Muscle layer of duodenum (tissue), 2 donors: ENCODE measurements around the gene MRAP2.
"Not testable (repeated sequence)": the region's sequence is repeated elsewhere in the genome, so short reads cannot be mapped to it uniquely, and the experiment has no call there.

Experiments used
- H3K27ac ChIP-seq: one replicate; pipeline ENCODE4 v1.7.0; 2013; ENCODE audit warnings: mild to moderate bottlenecking, low read length
- H3K27me3 ChIP-seq: one replicate; pipeline ENCODE4 v1.7.0; 2013; ENCODE audit warnings: low read depth, mild to moderate bottlenecking, control low read depth, low read length
- H3K36me3 ChIP-seq, 2 donors: one replicate each; pipeline ENCODE4 v1.7.0; 2013; ENCODE audit warnings: low read length in 2 of 2, control low read depth in 1 of 2, mild to moderate bottlenecking in 1 of 2; ENCODE audit not compliant: insufficient read depth in 2 of 2, control insufficient read depth in 1 of 2
- H3K4me1 ChIP-seq, 2 donors: one replicate each; pipeline ENCODE4 v1.7.0; 2013; ENCODE audit warnings: low read length in 2 of 2, mild to moderate bottlenecking in 2 of 2, control low read depth in 1 of 2, moderate library complexity in 1 of 2; ENCODE audit not compliant: insufficient read depth in 2 of 2, control insufficient read depth in 1 of 2
- H3K4me3 ChIP-seq, 2 donors: one replicate each; pipeline ENCODE4 v1.7.0; 2013; ENCODE audit warnings: low read length in 2 of 2, low read depth in 1 of 2, mild to moderate bottlenecking in 1 of 2
- H3K9me3 ChIP-seq, 2 donors: one replicate each; pipeline ENCODE4 v1.7.0; 2013; ENCODE audit warnings: low read length in 2 of 2, control low read depth in 1 of 2, mild to moderate bottlenecking in 1 of 2; ENCODE audit not compliant: control insufficient read depth in 1 of 2
- donor health status: healthy.

MRAP2 gene

DNA sequence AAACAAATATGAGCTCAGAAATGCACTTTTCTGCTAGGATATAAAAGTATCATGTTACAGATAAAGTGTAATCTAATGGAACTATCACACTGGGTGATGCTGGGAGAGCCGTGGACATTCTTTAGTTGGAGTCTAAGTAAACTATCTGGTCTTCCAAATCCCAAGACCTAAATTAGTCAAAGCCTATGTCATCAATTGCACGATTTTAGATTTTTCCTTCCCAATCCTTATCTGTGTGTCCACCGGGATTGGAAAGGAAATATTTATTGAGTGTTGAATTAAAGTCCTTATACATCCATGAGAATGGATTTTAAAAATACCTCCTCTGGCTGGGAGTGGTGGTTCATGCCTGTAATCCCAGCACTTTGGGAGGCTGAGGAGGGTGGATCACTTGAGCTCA, 19.6 kb upstream of the MRAP2 start:
- no peaks in the 10 kb centered on the region for H3K4me1 ChIP-seq
- H3K27me3 ChIP-seq, result no peaks in the 10 kb centered on the region
- H3K4me3 ChIP-seq, result no peak overlapping the region
- no peaks in the 10 kb centered on the region for H3K36me3 ChIP-seq
- H3K27ac ChIP-seq, result no peak overlapping the region
- no peaks in the 10 kb centered on the region for H3K9me3 ChIP-seq

DNA sequence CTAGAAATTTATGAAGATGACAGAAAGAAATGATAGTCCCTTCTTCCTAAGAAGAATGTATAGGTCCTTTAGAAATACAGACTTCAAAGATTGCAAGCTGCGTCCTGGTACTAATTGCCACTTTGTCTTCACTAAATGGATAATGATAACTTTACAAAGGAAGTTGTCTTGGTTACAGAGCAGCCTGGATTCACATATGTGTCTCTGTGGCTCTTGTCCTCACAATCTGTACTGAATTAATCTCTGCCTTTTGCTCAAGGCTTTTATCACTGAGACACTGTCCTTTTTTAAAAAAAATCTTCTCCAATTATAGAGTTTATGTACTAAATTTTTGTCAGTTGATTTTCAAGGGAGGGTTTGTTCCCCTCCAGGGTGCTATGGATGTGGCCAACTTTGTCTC, 17.5 kb upstream of the MRAP2 start:
- Histone ChIP-seq H3K27me3 (no peaks in the 10 kb centered on the region), H3K4me1 (no peaks in the 10 kb centered on the region), H3K9me3 (no peaks in the 10 kb centered on the region), H3K36me3 (no peaks in the 10 kb centered on the region), H3K4me3 (no peak overlapping the region), H3K27ac (no peak overlapping the region)

DNA sequence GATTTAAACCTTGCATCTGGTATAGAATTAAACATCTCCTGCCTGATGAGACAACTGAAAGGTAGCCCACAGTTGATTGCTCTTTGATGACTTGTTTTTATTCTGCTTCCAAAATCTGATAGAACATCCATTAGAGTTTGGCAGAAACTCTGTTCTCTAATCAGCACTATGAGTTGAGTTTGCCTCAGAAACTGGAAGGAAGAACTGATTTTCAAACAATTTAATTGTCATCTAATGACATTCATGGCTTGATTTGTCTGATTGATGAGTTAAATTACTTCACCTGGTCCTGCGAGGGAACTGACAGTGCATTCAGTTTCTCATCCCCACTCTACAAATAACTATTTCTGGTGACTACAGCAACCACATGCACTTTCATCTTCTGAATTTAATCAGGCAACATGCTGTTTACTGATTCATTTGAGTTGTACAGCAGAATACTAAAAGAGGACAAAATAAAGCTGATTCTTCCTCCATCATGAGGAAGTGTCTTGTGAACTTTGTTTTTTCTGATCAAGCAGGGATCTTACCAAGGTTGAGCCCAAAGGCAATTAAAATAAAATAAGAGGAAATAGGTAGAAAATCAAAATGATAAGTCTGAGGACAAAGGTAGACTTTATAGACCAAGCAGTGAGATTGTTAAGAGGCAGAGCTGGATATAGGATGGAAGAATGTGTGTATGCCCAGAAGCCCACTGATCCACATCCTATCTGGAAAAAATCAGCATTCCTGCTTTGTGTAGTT, 15.7 kb upstream of the MRAP2 start:
- H3K27me3 ChIP-seq, result no peaks in the 10 kb centered on the region
- no peak overlapping the region for H3K4me3 ChIP-seq
- H3K27ac ChIP-seq, result no peak overlapping the region
- no peaks in the 10 kb centered on the region for H3K4me1 ChIP-seq
- H3K9me3 ChIP-seq, result no peaks in the 10 kb centered on the region
- no peaks in the 10 kb centered on the region for H3K36me3 ChIP-seq

DNA sequence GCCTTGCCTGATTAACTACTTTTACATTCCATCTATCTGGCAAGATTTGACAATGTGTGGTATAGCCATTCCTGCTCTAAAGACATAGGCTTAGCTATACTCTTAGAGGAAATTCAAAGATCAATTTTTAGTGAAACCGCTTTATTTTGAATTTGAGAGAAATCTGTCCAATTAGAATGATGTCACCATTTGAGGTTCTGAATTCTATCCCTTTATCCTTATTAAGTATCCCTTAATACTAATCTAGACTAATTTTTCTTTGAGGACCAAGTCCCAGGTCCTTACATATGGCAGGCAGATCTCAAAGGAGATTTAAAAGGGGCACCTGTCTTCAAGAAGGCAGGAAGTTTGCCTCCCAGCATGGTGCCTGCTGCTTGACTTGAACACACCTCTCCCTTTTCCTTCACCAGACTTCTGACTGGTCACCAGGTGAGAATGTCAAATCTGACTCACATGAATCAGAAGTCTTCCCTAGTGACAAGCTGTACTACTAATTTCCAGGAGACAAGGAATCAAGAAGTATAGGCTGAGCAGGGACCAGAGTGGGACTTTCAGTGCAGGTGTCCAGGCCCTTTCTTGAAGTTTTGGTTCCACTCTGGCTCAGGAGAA, 15.0 kb upstream of the MRAP2 start:
- Histone ChIP-seq H3K36me3 (no peaks in the 10 kb centered on the region), H3K4me3 (no peak overlapping the region), H3K9me3 (no peaks in the 10 kb centered on the region), H3K27ac (no peak overlapping the region), H3K27me3 (no peaks in the 10 kb centered on the region), H3K4me1 (no peaks in the 10 kb centered on the region)

DNA sequence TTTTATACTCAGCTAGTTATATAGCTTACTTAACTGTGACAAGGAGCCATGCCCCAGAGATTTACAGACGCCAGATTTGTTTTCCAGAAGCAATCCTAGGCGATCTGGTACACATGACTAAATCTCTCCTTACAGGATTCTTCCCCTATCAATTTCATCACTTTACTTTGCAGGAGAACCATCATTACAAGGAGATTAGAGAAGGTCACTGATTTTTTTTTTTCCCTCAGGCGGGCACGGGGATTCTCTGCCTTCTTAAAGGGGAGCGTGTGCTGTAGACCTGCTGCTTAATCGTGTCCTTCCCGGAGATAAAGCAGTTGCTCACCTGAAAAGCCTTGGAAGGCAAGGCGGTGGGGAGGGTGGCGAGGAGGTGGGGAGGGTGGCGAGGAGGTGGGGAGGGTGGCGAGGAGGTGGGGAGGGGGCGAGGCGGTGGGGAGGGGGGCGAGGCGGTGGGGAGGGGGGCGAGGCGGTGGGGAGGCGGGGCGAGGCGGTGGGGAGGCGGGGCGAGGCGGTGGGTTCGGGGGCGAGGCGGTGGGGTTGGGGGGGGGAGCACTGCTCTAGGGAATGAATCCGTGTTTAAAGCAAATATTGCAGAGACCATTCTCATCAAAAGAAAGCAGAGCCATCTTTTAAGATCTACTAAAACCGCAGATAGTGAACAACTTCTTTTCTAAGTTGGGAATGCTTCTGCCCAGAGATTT, 14.3 kb upstream of the MRAP2 start:
- no peaks in the 10 kb centered on the region for H3K4me1 ChIP-seq
- no peaks in the 10 kb centered on the region for H3K36me3 ChIP-seq
- no peak overlapping the region for H3K4me3 ChIP-seq
- no peak overlapping the region for H3K27ac ChIP-seq
- no peaks in the 10 kb centered on the region for H3K27me3 ChIP-seq
- H3K9me3 ChIP-seq, result no peaks in the 10 kb centered on the region

DNA sequence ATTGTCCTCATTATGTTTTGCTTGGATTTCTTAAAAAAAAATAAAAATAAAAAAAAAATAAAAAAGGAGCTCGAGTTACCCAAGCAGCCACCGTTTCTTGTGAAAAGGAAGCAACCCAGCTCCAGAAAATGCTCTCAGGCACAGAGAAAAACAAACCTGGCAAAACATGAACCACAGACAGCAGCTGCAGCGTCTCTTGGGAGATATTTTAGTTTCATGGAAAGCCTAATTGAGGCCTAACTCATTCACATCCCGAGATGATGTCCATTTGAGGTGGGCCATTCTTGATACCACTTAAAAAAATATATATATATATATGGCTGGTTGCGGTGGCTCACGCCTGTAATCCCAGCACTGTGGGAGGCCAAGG, 13.7 kb upstream of the MRAP2 start:
- H3K4me3 ChIP-seq, result no peak overlapping the region
- H3K27ac ChIP-seq, result no peak overlapping the region
- no peaks in the 10 kb centered on the region for H3K4me1 ChIP-seq
- H3K27me3 ChIP-seq, result no peaks in the 10 kb centered on the region
- no peaks in the 10 kb centered on the region for H3K9me3 ChIP-seq
- H3K36me3 ChIP-seq, result no peaks in the 10 kb centered on the region

DNA sequence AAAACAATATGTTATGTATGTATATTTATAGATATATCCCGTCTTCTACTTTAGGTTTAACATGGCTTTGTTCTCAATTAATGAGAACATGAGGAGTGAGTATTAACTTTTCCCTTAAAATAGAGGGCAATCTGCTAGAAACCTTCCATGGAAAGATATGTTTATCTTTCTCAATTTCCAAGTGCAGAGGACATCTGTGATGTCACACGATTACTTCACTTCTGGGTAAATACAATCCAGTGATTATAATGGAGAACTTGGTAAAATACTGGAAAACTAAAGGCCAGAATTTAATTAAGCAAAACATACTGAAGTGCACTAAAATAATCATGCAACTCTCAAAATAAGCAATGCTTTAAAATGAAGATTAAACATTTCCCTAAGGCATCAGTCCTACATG, 11.9 kb upstream of the MRAP2 start:
- Histone ChIP-seq H3K36me3 (no peaks in the 10 kb centered on the region), H3K27me3 (no peaks in the 10 kb centered on the region)

DNA sequence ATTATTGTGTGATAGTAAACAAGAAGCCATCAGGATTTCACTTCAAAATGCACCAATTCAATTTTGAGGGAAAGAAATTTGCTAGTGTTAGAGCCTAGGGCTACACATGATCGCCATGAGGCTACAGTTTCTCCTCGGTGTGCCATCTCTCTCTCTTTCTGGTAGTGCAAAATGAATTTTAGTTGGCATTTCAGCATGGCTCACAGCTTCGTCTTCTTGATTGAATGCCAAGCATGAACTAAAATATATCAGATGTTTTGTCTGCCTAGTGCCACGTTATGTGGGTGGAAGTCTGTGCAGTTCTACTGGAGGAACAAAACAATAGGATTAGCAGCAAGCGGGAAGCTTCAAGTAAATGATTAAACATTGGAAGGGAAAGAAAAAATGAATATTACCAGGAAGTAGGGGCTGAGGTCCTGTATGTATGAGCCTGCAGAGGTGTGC, 6.8 kb upstream of the MRAP2 start:
- H3K4me3 ChIP-seq, result no peak overlapping the region
- no peak overlapping the region for H3K27ac ChIP-seq
- no peaks in the 10 kb centered on the region for H3K9me3 ChIP-seq
- H3K4me1 ChIP-seq, result peaks cover 0 to 6% of the 10 kb centered on the region in 2 donors
- no peaks in the 10 kb centered on the region for H3K27me3 ChIP-seq
- no peaks in the 10 kb centered on the region for H3K36me3 ChIP-seq

More for the DNA sequence above, 11.9 kb upstream of the MRAP2 start:
- Histone ChIP-seq H3K4me1 (no peaks in the 10 kb centered on the region), H3K4me3 (no peak overlapping the region), H3K27ac (no peak overlapping the region), H3K9me3 (no peaks in the 10 kb centered on the region)

DNA sequence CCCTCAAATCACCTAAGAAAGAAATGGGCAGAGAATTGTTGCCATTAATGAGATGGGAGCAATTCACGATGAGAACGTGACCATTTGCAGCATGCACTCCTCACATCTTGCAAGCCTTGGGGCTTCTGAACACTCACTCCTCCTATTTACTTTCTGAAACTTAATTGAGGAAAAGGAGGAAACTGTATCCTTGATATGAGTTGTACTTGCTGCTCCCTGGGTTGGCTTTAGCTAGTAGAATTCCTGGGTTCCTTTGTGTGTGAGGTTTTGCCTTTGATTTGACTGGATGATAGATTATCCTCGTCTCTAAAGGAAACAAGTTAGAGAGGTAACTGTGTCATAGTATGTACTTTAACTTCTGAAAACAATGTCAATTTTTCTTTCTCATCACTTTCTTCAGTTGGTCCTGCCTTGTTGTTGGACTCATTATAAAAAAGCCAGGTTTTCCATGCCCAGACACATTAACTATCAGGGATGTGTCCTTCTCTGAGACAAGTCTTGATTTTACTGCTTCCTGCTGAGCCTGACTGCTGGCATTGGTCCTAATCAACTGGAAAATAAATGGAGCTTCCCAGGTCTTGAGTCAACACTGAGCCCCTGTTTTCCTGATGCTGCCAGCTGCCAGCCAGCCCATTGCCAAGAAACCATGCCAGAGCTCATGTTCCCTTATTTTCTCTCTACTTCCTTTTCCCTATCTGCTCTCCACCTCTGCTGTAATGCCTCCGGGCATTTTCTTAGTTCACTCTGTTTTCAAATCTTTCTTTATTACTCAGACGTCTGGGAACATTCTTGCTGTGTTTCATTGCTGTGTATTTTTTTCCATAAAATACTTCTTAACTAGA, 6.0 kb upstream of the MRAP2 start:
- no peaks in the 10 kb centered on the region for H3K27me3 ChIP-seq
- H3K36me3 ChIP-seq, result no peaks in the 10 kb centered on the region
- no peak overlapping the region for H3K4me3 ChIP-seq
- no peaks in the 10 kb centered on the region for H3K9me3 ChIP-seq
- H3K27ac ChIP-seq, result peak overlapping the region; percentile 8
- peaks cover 0 to 6% of the 10 kb centered on the region in 2 donors for H3K4me1 ChIP-seq

DNA sequence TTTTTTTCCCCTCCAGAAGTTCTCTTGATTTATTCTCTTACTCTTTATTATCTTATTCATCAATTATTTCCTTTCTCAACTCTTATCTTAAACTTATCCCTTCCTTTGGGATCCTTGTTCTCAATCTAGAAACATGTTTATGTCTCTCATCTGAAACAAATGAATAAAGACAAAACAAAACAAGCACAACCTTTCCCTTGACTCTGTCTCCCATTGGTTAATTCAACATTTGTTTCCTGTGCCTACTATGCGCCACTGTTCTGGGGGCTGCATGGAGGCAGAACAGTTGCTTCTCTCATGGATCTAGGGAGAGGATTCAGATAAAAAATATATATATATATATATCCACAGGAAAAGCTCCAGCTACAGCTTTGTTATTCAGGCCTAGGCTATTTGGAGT, 5.2 kb upstream of the MRAP2 start:
- Histone ChIP-seq H3K27ac (peak overlapping the region; percentile 8), H3K27me3 (peaks cover 3% of the 10 kb centered on the region), H3K4me1 (peaks cover 0 to 6% of the 10 kb centered on the region in 2 donors), H3K4me3 (no peak overlapping the region), H3K36me3 (no peaks in the 10 kb centered on the region), H3K9me3 (no peaks in the 10 kb centered on the region)

DNA sequence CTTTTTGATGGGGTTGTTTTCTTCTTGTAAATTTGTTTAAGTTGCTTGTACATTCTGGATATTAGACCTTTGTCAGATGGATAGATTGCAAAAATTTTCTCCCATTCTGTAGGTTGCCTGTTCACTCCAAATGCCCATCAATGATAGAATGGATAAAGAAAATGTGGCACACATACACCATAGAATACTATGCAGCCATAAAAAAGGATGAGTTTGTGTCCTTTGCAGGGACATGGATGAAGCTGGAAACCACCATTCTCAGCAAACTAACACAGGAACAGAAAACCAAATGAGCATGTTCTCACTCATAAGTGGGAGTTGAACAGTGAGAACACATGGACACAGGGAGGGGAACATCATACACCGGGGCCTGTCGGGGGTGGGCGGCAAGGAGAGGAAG, 1.6 kb upstream of the MRAP2 start:
- H3K9me3 ChIP-seq, H3K27ac ChIP-seq, H3K36me3 ChIP-seq, H3K27me3 ChIP-seq, H3K4me1 ChIP-seq, H3K4me3 ChIP-seq: not testable (repeated sequence)
